Right lobe of liver (tissue), 4 donors: ENCODE measurements around the gene NEGR1.

Experiments used
- CTCF ChIP-seq, 4 donors: fragments of 200-600 bp in 3 of 4; fragments of 450-650 bp in 1 of 4; IDR thresholded peaks; one replicate each; pipeline versions ENCODE4 v1.5.1 to v1.8.0; 2016 to 2022; ENCODE audit warnings: antibody characterized with exemption in 4 of 4, mild to moderate bottlenecking in 2 of 4
- POLR2A ChIP-seq: fragments of 450-650 bp; IDR thresholded peaks from one replicate; pipeline ENCODE4 v1.6.1; 2017; ENCODE audit warnings: antibody characterized with exemption, mild to moderate bottlenecking
- donor health status: DM: no; HTN: no; CAD: no.
- donor health status: DM: no; HTN: no; CAD: no.
- donor health status: DM: no; HTN: yes; CAD: no.

DNA sequence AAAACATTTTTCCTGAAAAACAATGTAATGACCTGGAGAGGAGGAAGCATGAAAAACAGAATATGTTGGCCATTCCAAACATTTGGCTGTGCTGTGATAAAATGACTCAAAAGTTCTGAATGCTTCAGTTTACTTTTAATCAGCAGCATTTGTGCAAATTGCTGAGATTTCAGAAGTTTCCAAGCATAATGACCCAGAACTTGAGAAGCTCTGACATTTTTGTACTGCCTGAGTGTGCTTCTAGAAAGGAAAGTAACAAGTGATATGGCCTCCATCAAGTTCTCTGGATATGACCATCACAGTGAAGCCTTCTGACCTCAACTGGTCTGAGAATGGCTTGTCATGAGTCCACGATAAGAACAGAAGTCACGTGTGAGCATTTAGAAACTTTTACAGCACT, 918.1 kb downstream of the NEGR1 start:
- TF ChIP-seq CTCF (IDR thresholded peaks at IDR 0.05) (no peak), POLR2A (no peak)
